ENCODE results near the gene MTFP1.
"Not testable (repeated sequence)": the region's sequence is repeated elsewhere in the genome, so short reads cannot be mapped to it uniquely, and the experiment has no call there.

MTFP1 gene

DNA sequence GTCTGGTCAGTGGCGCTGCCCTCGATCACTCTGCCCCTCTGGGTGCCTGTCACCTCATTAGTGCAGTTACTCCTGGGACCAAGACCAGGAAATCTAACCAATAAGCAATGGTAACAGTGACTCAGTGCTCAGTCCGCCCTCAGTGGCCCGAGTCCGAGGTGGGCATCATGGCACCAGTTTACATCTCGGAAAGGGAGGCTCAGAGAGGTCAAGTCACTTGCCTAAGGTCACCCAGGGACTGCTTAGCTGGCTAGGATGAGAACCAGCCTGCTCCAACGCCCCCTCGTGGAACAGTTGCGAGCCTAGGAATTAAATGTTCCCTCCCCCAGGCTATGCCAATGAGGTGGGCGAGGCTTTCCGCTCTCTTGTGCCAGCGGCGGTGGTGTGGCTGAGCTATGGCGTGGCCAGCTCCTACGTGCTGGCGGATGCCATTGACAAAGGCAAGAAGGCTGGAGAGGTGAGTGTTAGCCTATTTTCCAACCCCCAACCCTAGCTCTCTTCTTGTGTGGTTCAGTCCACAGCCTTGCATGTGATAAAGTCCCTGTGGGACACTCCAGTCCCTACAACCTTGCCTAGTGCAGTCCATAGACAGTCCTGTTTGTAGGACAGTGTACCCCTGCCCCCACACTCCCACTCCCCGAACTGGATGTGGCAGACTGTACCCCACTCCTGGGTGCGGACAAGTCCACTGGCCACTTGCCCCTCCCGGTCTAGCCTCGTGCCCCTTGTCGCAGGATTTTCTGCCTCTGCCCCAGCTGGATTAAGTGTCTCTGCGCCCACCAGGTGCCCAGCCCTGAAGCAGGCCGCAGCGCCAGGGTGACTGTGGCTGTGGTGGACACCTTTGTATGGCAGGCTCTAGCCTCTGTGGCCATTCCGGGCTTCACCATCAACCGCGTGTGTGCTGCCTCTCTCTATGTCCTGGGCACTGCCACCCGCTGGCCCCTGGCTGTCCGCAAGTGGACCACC lies 1.1 kb downstream of the MTFP1 start:
- peak; percentile 89 for DNase-seq

DNA sequence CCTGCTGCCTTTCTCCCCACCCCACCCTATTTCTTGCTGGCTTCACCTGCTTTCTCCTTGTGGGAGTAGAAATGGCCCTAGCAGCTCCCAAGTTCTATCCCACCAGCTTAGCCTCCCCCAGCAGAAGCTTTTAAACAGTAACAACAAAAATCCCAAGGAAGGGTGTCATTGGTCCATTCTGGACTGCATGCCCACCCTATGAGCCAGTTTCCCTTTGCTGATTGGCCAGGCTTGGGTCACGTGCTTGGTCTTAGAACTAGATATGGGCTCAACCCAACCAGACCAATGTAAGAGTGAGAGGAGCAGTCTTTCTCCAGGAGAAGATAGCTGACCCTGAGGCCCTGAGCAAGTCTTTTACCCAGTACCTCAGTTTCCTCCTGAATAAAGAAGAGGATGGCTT lies 2.3 kb downstream of the MTFP1 start:
- DNase-seq, result no peak

DNA sequence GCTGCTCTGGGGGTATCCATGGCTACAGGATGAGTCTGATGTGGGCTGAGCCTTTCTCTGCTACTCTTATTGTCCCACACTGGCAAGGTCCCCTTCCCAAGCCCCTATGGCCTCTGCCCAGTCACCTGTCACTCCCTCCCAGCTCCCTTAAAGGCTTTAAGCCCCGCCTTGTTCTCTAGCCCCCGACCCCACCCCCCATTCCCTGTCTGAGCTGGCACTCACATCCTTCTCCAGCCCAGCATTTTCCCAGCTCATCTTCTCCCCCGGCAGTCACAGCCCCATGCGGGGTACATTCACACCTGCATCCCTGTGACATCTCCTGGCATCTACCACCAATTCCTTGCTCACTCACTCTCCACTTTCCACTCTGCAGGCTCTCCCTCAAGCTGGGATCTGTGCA lies 4.3 kb downstream of the MTFP1 start:
- no peak for DNase-seq

DNA sequence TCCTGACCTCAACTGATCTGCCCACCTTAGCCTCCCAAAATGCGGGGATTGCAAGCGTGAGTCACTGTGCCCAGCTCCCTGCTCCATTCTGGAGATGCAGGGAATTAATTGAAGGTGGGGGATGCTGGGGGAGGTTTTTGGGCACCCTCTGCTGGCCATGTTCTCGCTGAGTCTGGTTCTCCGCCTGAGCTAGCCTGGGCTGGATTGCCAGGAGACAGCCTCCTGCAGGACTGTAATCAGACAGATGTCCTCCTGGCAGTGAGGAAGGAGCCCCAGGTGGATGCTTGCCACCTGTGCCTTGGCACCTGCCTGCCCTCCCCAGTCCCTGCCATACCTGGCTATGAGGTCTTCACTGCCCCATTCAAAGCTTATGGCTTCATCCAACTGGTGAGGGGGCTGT lies 5.4 kb downstream of the MTFP1 start:
- no peak for DNase-seq

DNA sequence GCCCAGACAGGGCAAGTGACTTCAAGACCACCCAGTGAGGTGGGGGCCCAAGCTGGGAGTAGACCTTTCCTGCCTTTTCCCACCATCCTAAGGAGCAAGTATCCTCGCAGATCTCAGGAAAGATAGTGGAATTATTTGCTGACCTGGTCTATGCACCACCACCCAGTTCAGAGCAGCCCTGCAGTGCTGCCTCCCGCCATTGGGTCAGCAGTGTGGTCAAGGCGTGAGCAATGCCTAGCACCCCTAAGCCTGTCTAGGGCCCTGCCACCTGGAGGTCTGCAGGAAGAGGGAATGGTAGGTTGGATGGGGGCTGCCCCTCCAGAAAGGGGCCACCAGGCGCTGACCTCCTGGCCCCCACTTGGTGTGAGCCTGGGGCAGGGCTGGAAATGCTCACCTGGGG lies 6.5 kb downstream of the MTFP1 start:
- no peak for DNase-seq

DNA sequence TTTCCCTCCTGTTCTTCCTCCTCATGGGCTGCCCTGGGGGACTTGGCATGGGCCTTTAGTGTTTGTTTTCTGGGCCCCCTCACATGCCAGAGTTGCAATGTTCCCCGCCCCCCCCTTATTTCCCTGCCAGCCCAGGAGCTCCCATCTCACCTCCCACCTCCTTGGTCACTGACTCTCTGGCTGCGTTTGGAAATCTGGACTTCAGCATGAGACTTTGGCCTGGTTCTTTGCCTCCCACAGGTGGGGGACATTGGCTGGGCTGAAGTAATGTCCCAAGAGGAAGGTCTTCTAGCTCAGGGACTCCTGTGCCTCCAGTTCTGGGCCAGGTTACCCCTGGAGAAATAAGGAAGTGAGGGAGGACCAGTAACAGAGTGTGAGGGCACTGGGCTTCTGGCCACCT lies 7.0 kb downstream of the MTFP1 start:
- DNase-seq, result no peak

DNA sequence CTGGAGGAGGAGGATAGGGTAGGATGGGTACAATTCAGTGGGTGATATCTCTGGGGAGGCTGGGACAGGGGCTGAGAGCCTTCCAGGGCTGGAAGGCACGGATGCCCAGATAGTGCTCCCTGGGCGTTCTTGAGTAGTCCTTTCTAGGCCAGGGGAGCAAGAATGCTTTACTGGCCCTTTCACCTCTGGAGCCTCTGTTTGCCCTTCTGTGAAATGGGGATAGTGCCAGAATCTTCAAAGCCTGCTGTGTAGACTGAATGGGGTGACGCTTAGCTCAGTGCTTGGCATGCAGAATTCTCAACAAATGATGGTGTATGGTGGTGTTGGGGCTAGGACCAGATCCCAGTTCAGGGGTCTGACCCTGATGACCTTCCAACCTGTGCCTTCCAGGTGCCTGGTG lies 7.7 kb downstream of the MTFP1 start:
- no peak for DNase-seq

DNA sequence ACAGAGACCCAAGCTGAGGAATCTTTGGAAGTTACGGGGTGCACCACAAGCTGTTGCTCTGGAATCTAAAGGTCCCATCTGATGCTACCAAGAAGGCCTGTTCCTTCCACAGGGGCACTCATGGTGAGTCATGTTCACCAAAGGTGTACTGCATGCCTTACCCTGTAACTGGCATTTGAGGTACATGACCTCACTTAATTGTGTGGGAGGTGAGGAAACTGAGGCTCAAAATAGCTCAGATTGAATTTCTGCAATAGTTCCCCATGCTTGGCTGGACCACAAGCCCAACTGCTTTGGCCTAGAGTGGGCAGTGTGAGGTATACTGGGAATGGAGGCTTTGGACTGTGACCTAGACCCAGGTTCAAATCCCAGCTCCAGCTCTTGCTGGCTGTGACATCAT lies 8.2 kb downstream of the MTFP1 start:
- no peak for DNase-seq

DNA sequence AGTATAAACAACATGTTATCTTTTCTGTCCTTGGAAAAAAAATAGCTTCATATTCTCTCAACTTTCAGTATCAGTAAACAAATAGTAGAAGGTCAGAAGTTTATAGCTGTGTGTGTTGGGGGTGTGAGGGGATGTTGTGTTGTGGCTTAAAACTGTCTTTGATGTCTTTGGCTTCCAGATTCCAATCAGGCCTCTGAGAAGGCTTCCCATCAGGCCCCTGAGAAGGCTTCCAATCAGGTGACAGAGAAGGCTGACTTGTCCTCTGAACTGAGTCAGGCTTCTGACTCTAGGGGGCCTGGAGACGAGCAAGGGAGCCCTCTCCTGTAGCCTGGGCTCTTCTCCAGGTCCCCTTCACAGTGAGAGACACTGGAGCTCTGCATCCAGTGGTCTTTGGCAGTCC lies 9.3 kb downstream of the MTFP1 start:
- DNase-seq, result no peak

DNA sequence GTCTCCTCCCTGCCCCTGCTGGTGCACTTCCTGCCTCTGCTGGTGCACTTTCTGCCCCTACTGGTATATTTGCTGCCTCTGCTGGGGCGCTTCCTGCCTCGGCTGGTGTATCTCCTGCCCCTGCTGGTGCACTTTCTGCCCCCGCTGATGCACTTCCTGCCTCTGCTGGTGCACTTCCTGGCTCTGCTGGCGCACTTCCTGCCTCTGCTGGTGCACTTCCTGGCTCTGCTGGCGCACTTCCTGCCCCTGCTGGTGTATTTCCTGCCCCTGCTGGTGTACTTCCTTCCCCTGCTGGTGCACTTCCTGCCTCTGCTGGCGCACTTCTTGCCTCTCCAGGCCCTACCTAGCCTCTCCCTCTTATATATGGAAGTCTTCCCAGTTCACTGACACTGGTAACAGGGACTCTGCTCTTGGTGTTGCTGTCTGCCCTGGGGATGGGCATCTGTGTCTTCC lies 10.1 kb downstream of the MTFP1 start:
- DNase-seq, result peak; percentile 79

DNA sequence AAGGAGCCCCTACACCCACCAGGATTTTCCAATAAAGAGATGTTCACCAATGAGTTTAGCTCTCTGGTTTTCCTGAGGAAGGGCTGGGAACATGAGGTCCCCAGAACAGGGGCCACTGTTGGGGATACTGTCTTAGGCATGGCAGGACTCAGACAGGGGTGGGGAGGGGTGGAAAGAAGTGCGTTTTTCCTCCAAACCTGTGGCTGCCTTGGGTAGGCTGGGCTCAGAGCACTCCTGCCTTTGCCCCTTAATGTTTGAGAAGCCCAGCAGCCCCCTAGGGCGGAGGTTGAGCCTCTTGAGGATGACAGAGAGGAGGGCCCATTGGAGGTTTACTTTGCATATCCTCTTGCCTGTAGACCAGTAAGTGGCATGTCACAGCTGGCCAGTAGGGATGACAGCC lies 10.6 kb downstream of the MTFP1 start:
- DNase-seq, result no peak

DNA sequence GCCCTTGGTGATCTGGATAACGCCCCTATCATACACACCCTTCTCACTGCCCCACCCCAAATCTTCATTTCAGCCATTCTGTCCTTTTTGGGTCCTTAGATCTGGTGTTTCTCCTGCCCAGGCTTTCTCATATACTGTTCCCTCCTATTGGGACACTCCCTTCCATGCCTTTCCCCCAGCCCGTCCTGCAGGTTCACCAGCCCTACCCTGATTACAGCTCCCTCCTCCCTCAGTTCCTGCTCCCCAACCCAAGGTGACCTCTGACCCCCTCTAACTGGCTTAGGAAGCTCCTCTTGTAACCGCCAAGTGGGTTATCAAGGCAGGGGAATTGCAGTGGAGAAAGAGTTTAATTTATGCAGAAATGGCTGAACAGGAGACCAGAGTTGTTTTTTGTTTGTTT lies 13.0 kb downstream of the MTFP1 start:
- no peak for DNase-seq

DNA sequence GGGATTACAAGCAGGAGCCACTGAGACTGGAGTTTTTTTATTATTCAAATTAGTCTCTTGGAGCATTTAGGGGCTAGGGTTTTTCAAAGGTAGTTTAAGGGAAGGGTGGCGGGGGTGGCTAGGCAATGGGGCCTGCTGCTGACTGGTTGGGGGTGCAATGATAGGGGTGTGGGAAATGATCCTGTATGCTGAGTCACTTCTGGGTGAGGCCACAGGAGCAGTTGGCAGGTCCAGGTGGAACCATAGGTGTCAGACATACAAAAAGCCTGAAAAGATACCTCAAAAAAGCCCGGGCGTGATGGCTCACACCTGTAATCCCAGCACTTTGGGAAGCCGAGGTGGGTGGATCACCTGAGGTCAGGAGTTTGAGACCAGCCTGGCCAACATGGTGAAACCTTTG lies 13.7 kb downstream of the MTFP1 start:
- no peak for DNase-seq

DNA sequence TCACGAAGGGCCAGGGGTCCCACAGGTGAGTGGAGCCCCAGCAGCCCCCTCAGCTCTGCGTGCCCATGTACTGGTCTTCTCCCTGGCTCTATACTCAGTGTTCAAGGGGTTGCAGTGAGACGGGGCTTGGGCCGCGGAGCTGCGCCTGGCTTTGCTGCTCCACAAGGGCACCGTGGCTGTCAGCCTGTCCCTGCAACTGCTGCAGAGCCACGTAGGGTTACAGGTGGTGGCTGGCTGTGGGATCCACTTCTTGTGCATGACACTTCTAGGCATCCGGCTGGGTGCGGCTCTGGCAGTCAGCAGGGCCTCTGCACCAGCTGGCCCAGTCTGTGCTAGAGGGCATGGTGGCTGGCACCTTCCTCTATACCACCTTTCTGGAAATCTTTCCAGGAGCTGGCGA lies 14.3 kb downstream of the MTFP1 start:
- no peak for DNase-seq

DNA sequence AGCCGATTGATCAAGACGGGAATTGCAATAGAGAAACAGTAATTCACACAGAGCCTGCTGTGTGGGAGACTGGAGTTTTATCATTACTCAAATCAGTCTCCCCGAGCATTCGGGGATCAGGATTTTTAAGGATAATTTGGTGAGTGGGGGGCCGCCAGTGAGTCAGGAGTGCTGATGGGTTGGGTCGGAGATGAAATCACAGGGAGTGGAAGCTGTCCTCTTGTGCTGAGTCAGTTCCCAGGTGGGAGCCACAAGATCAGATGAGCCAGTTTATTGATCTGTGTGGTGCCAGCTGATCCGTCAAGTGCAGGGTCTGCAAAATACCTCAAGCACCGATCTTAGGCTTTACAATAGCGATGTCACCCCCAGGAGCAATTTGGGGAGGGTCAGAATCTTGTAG lies 15.5 kb downstream of the MTFP1 start:
- DNase-seq, result no peak

DNA sequence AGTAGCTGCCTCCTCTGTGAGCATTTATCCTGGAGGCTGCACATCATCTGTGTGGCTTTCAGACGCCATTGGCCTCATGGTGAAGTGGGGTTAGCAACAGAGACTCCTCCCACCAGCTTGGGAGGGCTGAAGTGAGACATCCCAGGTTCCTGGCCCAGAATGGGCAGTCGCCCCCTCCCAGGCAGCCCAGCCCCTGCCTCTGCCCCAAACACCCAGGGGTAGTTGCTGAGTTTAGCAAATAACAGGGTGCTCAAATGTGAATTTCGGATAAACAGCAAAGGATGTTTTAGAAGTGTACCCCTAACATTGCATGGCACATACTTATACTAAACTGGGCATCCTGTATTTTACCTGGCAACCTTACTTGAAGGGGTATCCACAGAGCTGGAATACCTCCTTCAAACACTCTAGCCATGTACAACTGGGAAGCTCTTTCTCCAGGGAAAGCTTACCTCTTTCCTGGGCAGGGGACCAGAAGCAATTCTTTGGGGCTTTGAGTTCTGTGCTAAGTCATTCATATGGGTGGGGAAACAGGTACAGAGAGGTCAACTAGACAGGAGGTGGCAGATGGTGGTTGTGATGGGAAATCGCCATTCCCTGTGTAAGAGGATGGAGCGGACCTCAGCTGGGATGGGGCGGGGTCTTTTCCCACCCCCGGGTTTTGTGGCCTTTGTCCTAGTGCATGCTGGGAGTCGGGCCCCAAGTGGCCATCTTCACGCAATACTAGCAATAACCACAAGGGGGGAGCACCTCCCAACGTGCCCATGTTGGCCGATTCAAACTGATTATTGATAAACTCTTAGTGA lies 19.3 kb downstream of the MTFP1 start:
- peak; percentile 61 for DNase-seq

DNA sequence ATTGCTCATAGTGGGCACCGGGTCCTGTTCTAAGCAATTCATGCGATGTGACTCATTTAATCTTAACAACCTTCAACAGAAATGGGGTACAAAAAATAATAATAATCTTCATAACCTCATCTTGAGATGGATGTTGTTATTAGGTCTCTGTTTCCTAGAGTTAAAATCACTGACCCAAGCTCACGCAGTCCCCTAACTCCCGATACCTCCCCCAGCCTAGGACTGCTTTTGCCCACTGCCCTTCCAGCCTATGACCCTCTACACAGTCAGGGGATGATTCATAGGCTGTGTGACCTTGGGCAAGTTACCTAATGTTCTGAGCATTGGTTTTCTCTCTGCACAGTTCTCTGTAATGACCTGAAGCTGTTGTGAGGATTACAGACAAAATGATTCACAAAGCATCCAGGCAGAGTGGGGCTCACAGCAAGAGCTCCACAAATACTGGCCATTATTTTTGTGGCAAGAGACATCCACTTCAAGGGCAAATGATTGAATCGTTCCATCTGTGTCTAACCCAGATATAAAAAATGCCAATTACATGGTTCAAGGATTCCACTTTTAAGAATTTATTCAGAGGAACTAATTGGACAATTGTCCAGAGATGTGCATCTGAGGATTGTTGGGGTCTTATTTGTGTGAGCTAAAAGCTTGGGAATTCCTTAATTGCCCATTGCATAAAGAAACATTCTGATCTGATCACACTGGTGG lies 20.0 kb downstream of the MTFP1 start:
- no peak for DNase-seq

DNA sequence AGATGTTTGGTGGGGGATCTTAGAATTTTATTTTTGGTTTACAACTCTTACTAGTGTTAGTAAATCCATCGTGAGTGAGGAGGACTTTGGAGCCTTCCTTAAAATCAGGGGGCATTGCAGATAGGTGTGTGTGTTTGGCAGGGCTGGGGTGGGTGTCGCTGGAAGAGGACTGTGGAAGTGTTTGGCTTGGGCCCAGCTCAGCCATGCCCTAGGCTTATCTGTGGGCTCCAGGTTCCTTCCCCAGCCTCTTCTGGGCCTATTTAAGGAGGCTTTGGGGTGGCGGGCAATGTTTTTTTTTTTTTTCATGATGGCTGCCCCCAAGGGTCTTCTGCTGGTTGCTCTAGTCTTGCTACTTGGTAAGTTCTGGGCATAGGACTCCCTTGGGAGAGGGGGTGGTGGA lies 22.1 kb downstream of the MTFP1 start:
- no peak for DNase-seq

DNA sequence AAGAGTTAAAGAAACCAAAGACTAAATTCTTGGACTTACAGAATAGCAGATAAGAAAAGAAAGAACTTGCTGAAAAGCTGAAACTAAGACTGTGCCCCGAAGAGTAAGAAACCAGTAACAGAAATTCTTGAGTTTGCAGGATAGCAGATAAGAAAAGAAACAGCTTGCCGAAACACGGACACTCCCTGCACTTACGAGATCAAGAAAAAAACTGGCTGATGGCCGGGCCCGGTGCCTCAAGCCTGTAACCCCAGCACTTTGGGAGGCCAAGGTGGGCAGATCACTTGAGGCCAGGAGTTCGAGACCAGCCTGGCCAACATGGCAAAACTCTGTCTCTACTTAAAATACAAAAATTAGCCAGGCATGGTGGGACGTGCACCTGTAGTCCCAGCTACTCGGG lies 25.9 kb downstream of the MTFP1 start:
- not testable (repeated sequence) for DNase-seq

DNA sequence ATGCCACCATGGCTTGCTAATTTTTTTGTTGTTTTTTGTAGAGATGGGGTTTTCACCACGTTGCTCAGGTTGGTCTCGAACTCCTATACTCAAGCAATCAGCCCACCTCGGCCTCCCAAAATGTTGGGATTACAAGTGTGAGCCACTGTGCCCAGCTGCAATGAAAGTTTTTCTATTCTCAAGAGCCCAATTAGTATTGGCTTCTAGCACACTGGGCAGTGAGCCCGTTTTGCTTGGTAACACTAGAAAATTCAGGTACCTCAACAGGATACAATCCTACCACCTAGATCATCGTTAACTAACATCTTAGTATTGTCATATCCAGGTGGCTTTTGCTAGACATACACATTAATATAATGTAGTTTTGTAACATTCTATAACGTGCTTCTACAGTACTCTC lies 27.3 kb downstream of the MTFP1 start:
- no peak for DNase-seq

DNA sequence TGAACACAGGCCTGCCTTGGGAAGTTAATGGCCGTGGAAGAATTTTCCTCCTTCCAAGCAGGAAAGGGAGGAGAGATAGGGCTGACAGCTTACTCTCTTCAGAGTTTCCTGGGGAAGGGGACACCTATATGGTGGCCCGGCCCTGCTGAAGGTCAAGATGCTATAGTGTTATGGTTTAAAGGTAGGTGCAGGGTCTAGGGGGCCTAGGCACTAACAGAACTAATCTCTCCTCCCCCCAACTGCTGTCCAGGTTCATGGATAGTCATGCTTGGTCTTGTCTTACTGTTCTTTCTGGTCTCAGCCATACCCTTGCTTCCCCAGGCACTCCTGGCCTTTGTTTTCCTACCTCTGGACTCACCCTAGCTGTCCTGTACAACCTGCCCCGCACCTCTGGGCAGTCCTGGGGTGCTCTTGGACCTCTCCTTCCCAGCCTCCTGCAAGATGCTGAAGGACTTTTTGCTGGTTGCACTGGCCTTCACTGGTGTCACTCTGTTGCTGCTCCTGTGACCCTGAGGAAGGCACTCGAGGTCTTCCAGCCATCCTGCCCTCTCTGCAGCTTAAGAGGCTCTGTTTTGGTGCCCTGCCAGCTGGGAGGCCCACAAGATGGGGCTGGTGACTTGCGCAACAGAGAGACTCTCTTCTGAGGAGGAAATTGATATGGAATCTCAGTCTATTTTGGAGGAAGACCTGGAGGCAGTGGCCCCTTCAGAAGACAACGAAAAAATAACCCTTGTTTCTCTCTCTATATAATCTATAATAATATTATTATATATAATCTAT lies 28.4 kb downstream of the MTFP1 start:
- no peak for DNase-seq

DNA sequence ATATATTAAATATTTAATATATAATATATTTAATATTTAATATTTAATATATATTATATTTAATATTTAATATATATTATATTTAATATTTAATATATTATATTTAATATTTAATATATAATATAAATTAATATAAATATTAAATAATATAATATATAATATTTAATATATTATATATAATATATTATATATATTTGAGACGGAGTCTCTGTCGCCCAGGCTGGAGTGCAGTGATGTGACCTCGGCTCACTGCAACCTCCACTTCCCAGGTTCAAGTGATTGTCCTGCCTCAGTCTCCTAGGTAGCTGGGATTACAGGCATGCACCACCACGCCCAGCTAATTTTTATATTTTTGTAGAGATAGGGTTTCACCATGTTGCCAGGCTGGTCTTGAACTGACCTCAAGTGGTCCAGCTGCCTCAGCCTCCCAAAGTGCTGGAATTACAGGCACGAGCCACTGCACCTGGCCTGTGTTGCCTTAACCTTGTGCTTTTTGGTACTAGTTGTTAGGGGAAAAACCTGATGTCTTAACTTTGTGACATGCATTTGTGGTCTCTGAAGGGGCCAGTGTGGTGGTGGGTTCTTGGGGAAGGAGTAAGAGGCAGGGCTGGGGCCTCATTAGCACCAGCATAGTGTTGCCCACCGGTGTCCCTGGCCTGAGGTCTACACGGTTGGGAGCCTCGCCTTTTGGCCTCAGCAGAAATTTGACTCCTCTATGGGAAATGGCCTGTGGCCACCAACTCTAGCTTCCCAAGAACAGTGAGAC lies 29.7 kb downstream of the MTFP1 start:
- DNase-seq, result no peak
